DMS79 treated with DMSO at 0.1 percent for 48 hours (cell line): ENCODE measurements around the gene PABPC1L.

Source experiments
- DNase-seq: peaks from one replicate; lab custom pipeline; 2025; lab: John Stamatoyannopoulos, UW

PABPC1L gene

DNA sequence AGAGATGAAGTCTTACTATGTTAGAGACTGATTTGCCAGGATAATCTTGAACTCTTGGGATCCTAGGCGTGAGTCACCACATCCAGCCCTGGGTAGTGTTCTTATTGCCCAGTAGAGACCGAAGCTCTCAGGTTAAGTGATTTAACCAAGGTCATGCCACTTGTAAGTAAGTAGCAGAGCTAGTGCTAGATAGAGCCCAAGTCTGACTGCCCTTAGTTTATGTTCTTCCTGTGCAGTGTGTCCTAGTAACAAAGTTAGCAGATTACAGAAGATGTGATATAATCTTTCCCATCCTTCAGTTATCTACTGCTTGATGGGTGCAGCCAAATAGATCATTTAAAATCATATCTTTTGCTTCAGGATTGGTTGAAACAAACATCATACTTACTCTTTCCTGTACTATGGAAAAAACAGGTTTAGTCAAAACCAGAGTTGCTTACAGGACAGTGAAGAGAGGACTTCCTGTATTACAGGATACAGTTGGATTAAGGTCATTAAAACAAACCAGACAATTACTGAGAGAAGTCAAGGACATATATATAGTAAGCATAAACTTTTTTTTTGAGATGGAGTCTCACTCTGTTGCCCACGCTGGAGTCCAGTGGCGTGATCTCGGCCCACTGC lies 9.5 kb upstream of the PABPC1L start:
- no peak for DNase-seq

- no peak for DNase-seq
These were observed 7.9 kb upstream of the PABPC1L start for GRCh38 chr20:44901974-44902373.

GRCh38 chr20:44904377-44904776 lies 5.5 kb upstream of the PABPC1L start:
- DNase-seq, result no peak

DNA sequence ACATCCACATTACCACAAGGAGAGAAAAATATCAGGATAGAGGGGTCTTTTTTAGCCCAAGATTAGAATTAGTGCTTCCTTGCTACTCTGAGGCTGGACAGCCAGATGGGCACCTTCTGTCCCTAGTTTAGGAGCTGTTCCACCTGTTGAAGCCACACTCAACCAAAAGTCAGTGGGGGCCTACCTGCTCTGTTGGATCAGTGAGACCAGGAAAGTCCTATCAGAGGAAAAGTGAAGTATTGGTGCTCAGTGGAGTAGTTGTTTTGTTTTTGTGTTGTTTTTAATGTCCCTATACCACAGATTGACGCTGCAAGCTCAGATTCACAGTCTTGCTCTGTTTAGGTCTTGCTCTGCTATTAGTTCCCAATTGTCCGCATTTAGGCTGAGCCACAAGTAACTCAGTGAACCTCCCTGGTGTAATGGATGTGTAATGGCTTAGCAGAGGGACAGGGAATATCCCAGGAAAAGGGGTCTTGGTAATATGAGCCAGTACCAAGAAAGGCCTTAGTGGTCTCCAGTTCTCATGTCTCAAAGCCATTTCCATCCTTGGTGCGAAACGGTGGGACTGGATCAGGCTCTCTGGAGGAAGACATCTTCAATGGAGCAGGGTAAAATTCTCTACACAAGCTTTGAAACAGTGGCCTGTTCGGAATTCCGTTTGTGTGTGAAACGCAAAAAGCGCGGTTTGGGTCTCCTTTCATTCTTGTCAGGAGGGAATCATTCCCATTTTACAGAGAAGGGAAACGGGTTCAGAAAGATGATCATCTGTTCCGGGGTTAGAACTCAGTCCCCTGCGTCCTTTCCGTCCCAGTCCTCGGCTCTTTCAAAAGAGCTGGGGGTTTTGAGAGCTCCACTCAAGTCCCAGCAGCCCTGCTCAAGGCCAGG lies 631 bp upstream of the PABPC1L start:
- no peak for DNase-seq

- no peak for DNase-seq
These were observed 916 bp downstream of the PABPC1L start for GRCh38 chr20:44910690-44911262.

DNA sequence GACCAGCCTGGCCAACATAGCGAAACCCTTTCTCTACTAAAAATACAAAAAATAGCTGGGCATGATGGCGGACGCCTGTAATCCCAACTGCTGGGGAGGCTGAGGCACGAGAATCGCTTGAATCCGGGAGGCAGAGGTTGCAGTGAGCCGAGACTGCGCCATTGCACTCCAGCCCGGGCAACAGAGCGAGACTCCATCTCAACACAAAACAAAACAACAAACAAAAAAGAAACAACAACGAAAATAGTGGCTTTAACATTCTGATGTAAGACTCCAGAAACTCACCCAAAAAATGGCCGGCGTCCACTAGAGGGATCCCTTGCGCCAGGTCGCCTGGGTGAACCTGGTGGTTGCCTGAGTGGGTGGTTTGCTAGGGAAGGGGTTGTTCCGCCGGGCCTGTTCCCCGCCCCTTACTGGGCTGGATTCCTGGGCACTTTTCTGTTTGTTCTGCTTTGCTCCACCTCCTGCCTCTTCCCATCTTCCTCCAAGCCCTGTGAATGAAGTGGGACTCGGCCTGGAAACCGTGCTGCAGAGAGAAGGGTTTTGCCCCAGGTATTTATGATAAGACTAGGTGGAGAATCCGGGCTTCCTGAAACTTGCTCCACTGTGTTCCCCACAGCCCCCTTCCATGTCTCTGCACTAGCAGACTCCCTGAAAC lies 1.5 kb downstream of the PABPC1L start:
- no peak for DNase-seq

DNA sequence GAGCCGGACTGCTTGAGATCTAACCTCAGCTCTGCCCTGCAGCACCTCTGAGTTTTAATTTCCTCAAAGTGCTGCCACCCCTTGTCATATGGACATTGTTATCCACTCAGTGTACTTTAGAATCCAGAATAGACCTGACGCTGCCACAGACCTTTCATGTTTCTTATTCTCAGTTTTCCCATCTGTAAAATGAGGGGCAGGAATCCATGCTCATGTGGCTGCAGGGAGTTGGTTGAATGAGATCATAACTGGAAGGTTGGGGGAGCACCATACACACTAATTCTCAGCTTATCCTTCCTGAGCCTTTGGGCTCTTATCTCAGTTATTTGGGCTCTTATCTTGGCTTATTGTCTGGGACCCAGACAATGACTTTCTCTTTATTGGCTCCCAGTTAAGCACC lies 2.3 kb downstream of the PABPC1L start:
- no peak for DNase-seq

GRCh38 chr20:44914924-44915323 lies 5.1 kb downstream of the PABPC1L start:
- DNase-seq, result no peak

- no peak for DNase-seq
These were observed 6.7 kb downstream of the PABPC1L start for GRCh38 chr20:44916586-44916985.

DNA sequence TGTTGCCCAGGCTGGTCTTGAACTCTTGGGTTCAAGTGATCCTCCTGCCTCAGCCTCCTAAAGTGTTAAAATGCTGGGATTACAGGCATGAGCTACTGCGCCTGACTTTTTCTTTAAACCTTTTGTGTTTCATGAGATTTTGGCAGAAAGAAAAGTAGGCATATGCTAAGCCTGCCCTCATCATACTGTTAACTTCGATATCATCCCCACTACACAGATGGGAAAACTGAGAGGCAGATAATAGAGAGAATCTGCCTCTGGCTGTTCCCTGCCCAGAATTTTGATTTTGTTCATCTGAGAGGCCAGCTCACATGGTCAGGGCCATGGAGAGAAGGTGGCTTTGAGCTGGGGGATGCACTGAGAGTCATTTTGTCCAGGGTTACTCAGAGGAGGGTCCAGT lies 7.5 kb downstream of the PABPC1L start:
- DNase-seq, result no peak

DNA sequence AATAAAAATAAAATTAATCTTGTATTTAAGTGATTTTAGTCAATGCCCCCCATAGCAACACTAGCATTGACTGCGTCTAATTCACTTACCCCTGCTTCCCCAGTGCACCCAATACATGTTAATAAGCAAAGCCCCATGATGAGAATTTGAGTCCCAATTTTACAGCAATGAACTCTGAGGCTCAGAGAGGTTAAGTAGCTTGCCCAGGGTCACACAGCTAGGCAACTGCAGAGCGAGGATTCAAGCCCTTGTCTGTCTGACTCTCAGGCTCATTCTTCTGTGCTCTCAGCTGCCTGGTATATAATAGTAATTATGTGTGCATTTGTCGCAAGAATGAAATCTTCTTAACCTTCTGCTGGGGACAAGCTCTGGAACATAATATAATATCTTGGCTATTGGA lies 8.5 kb downstream of the PABPC1L start:
- DNase-seq, result no peak

DNA sequence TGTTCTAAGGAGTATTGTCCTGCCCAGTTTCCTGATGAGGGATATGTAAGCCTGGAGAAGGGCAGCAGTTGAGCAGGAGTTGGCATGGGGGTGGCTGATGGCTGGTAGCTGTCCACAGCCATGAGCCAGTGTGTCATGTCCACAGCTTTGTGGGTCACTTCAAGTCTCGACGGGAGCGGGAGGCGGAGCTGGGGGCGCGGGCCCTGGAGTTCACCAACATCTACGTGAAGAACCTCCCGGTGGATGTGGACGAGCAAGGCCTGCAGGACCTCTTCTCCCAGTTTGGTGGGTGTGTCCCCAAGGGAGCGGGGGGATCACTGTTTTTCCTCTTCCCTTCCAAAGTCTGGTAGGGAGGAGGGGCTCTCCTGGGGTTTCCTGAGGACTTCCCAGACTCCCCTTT lies 8.9 kb downstream of the PABPC1L start:
- DNase-seq, result no peak

GRCh38 chr20:44921447-44921846 lies 11.6 kb downstream of the PABPC1L start:
- DNase-seq, result no peak

DNA sequence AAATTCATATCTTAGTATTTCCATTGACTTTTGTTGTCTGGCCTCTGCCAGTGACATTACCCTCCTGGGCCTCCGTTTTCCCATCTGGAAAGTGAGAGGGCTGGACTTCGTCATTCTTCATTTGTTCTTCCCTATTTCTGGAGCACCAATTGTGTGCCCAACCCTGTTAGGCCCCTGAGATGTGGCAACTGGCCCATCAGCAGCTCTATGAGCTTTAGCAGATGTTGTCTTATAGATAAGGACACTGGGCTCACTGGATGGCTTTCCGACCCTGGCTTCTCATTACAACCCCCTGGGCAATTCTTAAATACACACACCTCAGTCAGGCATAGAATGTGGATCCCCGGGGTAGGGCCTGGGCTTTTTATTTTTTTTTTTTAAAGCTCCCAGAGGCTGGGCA lies 14.7 kb downstream of the PABPC1L start:
- DNase-seq, result no peak

GRCh38 chr20:44928595-44928994 lies 18.7 kb downstream of the PABPC1L start:
- no peak for DNase-seq

DNA sequence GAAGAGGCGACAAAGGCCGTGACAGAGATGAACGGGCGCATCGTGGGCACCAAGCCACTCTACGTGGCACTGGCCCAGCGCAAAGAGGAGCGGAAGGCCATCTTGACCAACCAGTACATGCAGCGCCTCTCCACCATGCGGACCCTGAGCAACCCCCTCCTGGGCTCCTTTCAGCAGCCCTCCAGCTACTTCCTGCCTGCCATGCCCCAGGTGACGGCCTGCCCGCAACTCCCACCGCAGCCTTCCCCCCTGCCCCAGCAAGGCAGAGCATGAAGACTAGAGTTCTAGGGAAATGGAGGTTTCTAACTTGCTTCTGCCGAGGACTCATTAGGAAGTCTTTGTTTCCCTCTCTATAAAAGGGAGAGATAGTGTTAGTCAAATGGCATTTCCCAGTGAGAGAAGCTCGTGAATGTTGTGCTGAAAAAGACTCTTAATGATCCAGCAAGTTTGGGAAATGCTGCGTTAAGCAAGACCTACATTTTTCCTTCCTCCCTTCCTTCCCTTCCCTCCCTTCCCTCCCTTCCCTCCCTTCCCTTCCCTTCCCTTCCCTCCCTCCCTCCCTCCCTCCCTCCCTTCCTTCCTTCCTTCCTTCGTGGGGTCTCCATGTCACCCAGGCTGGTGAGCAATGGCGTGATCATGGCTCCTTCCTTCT lies 20.8 kb downstream of the PABPC1L start:
- DNase-seq, result no peak

GRCh38 chr20:44931911-44932310 lies 22.1 kb downstream of the PABPC1L start:
- DNase-seq, result no peak

- no peak for DNase-seq
These were observed 23.1 kb downstream of the PABPC1L start for GRCh38 chr20:44932916-44933315.

- DNase-seq, result no peak
These were observed 26.6 kb downstream of the PABPC1L start for GRCh38 chr20:44936510-44936909.

DNA sequence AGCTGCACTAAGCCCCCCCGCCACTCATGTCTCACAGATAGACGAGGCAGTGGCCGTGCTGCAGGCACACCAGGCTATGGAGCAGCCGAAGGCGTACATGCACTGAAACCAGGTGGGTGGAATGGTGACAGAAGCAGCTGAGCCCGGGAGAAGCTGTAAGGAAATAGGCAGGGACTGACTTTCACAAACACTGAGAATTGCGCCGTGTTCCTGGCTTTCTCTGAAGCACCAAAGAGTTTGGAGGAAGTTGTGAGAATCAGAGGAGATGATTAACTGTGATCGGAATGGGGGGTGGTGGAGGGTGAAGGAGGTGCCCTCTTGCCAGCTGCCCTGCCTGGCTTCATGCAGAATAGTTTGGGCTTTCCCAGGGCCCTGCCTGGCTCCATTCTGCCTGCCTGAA lies 28.8 kb downstream of the PABPC1L start:
- DNase-seq, result no peak

- no peak for DNase-seq
These were observed 31.3 kb downstream of the PABPC1L start for GRCh38 chr20:44941120-44941691.
